Left lung (tissue), 10 donors: ENCODE measurements around the gene BOK. TPM values are rescaled to one million over a fixed set of nuclear protein-coding genes. Genes with fewer than 3 reads are reported as not detected.
"Not testable (repeated sequence)": the region's sequence is repeated elsewhere in the genome, so short reads cannot be mapped to it uniquely, and the experiment has no call there.

ENCODE experiments used
- ATAC-seq: fragments of 200-7000 bp; cut with Tn5 transposase; one replicate; pipeline ENCODE4 v1.9.1; 2020; ENCODE audit warnings: moderate library complexity
- DNase-seq, 4 donors: peaks; one replicate each; pipeline ENCODE4 v3.0.0-alpha.2; 2013 to 2020
- H3K27ac ChIP-seq, 2 donors: fragments of 200-600 bp; sonication (generic) in 1 of 2; one replicate each; pipeline versions ENCODE4 v1.5.0 to v1.8.0; 2020 to 2021
- H3K27me3 ChIP-seq, 2 donors: fragments of 200-600 bp; sonication (generic) in 1 of 2; one replicate each; pipeline versions ENCODE4 v1.5.0 to v1.8.0; 2020 to 2021
- H3K36me3 ChIP-seq, 2 donors: fragments of 200-600 bp; sonication (generic) in 1 of 2; one replicate each; pipeline versions ENCODE4 v1.5.0 to v1.8.0; 2020 to 2021
- H3K4me1 ChIP-seq, 2 donors: fragments of 200-600 bp; one replicate each; pipeline ENCODE4 v1.8.0; 2021
- H3K4me3 ChIP-seq, 2 donors: fragments of 200-600 bp; sonication (generic) in 1 of 2; one replicate each; pipeline versions ENCODE4 v1.5.0 to v1.8.0; 2020 to 2021; ENCODE audit warnings: mild to moderate bottlenecking in 1 of 2
- H3K9me3 ChIP-seq, 2 donors: fragments of 200-600 bp; sonication (generic) in 1 of 2; one replicate each; pipeline versions ENCODE4 v1.5.0 to v1.8.0; 2020 to 2021
- CTCF ChIP-seq, 2 donors: fragments of 200-600 bp; sonication (generic) in 1 of 2; IDR thresholded peaks; one replicate each; pipeline versions ENCODE4 v1.5.0 to v1.8.0; 2021; ENCODE audit warnings: antibody characterized with exemption in 2 of 2
- intact Hi-C, 2 donors: fragments of 100-400 bp; cut with DNase I; formaldehyde crosslinking; loops; one replicate each; pipeline versions ENCODE4 v1.11.2 to v1.14.2; 2022
- polyA plus RNA-seq, 6 donors: library from polyadenylated mRNA; unstranded; fragments of 120-200 nt; gene quantifications; one replicate each; pipeline ENCODE4 v1.2.1, GENCODE V29; 2013; ENCODE audit not compliant: insufficient read length in 6 of 6
- total RNA-seq, 2 donors: library from RNA; stranded (reverse); fragmentation: NEBNext Ultra II Directional; extraction: Animal tissue kit (Norgen Biotek cat#: 25700); gene quantifications; one replicate each; pipeline ENCODE4 v1.2.1, GENCODE V29; 2021
- donor health status: DM: no; HTN: yes; CAD: no.
- donor health status: DM: no; HTN: no; CAD: no.

BOK gene
- total and polyA plus RNA-seq, 8 donors, result 17.8 to 66.5 (median 25.9) TPM

- intact Hi-C loops, result no loop called here
- no peaks in the 10 kb centered on the region for H3K4me1 ChIP-seq
- no peaks in the 10 kb centered on the region for H3K27me3 ChIP-seq
- no peak overlapping the region for H3K27ac ChIP-seq
- DNase-seq (peak in 1 of 4 donors; percentile 17), ATAC-seq (no peak)
- no peak overlapping the region for H3K4me3 ChIP-seq
- no peaks in the 10 kb centered on the region for H3K9me3 ChIP-seq
- peaks cover 0 to 27% of the 10 kb centered on the region in 2 donors for H3K36me3 ChIP-seq
- TF ChIP-seq CTCF (IDR thresholded peaks at IDR 0.05), result no peak
Observed at GRCh38 chr2:241567776-241568175, 9.2 kb downstream of the BOK start.

DNA sequence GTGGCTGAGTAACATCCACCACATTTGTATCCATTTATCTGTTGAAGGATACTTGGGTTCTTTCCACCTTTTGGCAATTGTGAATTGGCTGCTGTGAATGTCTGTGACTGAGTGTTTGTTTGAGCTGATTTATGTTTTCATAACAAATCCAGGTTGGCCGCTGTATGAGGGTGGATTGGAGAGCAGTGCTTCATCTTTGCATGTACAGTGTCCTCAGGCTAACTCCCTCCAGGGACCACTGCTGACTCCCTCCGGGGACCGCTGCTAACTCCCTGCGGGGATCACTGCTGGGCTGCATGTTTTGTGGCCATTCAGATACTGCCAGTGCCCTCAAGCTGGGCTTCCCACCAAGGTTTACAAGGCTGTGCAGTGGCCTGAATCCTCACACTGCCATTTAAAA is 10.2 kb downstream of the BOK start:
- Histone ChIP-seq H3K4me1 (no peaks in the 10 kb centered on the region), H3K4me3 (no peak overlapping the region), H3K27ac (no peak overlapping the region), H3K27me3 (no peaks in the 10 kb centered on the region), H3K36me3 (peaks cover 0 to 24% of the 10 kb centered on the region in 2 donors), H3K9me3 (no peaks in the 10 kb centered on the region)
- TF ChIP-seq CTCF (IDR thresholded peaks at IDR 0.05), result no peak
- intact Hi-C loops, result no loop called here
- DNase-seq, result peak in 1 of 4 donors; percentile 19
- no peak for ATAC-seq

DNA sequence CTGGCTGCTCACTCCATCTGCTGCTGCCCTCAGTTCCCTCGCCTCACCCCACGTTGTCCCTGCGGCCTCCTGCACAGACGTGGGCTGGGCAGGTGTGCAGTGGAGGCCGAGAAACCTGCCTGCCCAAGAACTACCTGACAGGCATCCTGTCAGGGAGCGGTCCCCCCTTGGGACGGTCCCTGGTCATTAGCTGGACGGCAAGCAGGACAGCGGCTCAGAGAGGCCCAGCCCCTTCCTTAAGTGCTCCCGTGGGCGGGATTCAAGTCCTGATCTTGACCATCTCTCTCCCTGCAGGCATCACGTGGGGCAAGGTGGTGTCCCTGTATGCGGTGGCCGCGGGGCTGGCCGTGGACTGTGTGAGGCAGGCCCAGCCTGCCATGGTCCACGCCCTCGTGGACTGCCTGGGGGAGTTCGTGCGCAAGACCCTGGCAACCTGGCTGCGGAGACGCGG is 11.3 kb downstream of the BOK start:
- peak in 1 of 4 donors; percentile 21 for DNase-seq
- TF ChIP-seq CTCF (IDR thresholded peaks at IDR 0.05), result no peak
- intact Hi-C loops, result no loop called here

DNA sequence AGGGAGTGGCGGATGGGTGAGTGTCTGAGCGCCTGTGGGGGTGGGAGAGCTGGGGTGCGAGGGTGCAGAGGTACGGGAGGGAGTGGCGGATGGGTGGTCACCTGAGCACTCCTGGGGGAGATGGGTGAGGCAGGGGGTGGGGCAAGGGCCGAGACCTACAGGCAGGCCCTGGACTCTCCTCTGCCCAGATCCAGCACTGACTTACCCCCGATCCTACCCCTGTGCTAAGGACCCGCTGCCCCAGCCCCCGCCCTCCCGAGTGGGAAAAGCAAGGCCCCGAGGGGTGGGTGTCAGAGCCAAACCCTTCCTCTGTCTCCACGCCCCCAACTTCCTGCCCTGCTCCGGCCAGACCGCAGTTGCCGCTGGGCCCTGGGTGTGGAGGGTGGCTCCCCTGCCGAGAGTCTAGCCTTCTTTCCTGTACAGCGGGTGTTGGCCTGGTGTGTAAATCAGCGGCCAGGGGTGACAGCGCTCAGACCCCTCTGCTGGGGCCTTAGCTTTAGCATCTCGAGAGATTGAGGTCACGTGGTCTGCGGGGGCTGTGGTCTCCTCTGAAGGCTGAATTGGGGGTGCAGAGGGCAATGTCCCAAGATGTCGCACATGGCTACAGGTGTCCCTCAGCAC is 12.5 kb downstream of the BOK start:
- no peaks in the 10 kb centered on the region for H3K27me3 ChIP-seq
- ATAC-seq, result no peak
- H3K27ac ChIP-seq, result no peak overlapping the region
- intact Hi-C loops, result no loop called here
- H3K36me3 ChIP-seq, result peaks cover 0 to 37% of the 10 kb centered on the region in 2 donors
- no peaks in the 10 kb centered on the region for H3K4me1 ChIP-seq
- no peak overlapping the region for H3K4me3 ChIP-seq
- peak in 1 of 4 donors; percentile 28 for DNase-seq
- no peaks in the 10 kb centered on the region for H3K9me3 ChIP-seq
- TF ChIP-seq CTCF (IDR thresholded peaks at IDR 0.05), result no peak

More for the DNA sequence above, 11.3 kb downstream of the BOK start:
- no peaks in the 10 kb centered on the region for H3K27me3 ChIP-seq
- ATAC-seq, result no peak
- peaks cover 0 to 32% of the 10 kb centered on the region in 2 donors for H3K36me3 ChIP-seq
- no peak overlapping the region for H3K4me3 ChIP-seq
- H3K27ac ChIP-seq, result no peak overlapping the region
- no peaks in the 10 kb centered on the region for H3K4me1 ChIP-seq
- H3K9me3 ChIP-seq, result no peaks in the 10 kb centered on the region

- Histone ChIP-seq H3K36me3 (peaks cover 0 to 37% of the 10 kb centered on the region in 2 donors), H3K27ac (no peak overlapping the region), H3K4me1 (no peaks in the 10 kb centered on the region), H3K27me3 (no peaks in the 10 kb centered on the region), H3K4me3 (no peak overlapping the region), H3K9me3 (no peaks in the 10 kb centered on the region)
- ATAC-seq, result no peak
- peak in 2 of 4 donors; percentile 22 to 72 for DNase-seq
- intact Hi-C loops, result no loop called here
- no peak for TF ChIP-seq CTCF (IDR thresholded peaks at IDR 0.05)
Observed at GRCh38 chr2:241571821-241572620, 13.5 kb downstream of the BOK start.

DNA sequence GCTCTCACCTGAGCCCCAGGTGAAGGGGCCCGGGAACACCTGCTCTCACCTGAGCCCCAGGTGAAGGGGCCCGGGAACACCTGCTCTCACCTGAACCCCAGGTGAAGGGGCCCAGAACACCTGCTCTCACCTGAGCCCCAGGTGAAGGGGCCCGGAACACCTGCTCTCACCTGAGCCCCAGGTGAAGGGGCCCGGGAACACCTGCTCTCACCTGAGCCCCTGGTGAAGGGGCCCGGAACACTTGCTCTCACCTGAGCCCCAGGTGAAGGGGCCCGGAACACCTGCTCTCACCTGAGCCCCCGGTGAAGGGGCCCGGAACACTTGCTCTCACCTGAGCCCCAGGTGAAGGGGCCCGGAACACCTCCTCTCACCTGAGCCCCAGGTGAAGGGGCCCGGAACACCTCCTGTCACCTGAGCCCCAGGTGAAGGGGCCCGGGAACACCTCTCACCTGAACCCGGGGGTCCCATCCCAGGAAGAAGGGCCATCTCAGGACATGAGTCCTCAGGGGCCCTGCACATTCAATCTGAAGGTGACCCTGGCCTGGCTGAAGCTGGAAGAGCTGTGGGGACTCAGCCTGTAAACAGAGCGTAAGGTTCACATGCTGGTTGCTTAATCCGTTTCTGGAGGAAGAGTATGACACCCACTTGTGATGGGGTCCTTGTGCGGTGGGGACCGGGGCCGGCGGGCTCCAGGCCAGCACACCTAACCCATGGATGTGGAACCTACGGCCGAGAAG is 14.5 kb downstream of the BOK start:
- H3K9me3 ChIP-seq, H3K4me3 ChIP-seq, H3K27ac ChIP-seq, H3K27me3 ChIP-seq, ATAC-seq, intact Hi-C loops, H3K4me1 ChIP-seq: not testable (repeated sequence)
- H3K36me3 ChIP-seq, result peaks cover 0 to 37% of the 10 kb centered on the region in 2 donors
- peak in 1 of 4 donors; percentile 10 for DNase-seq
